Heart right ventricle (tissue), 16 donors: ENCODE data around the gene CYP39A1. TPM values are rescaled to one million over a fixed set of nuclear protein-coding genes. Genes with fewer than 3 reads are reported as not detected.

Source experiments
- ATAC-seq, 8 donors: fragments of 200-7000 bp; cut with Tn5 transposase; one replicate each; pipeline ENCODE4 v1.9.1; 2020; ENCODE audit warnings: mild to moderate bottlenecking in 8 of 8, moderate library complexity in 8 of 8, moderate number of reproducible peaks in 1 of 8
- DNase-seq, 2 donors: peaks; one replicate each; pipeline ENCODE4 v3.0.0-alpha.2; 2020
- H3K27ac ChIP-seq, 10 donors: fragments of 200-600 bp; sonication (generic) in 2 of 10; one replicate each; pipeline versions ENCODE4 v1.5.0 to v1.8.0; 2020 to 2022; ENCODE audit warnings: mild to moderate bottlenecking in 3 of 10
- H3K27me3 ChIP-seq, 7 donors: fragments of 200-600 bp; one replicate each; pipeline ENCODE4 v1.8.0; 2021 to 2022; ENCODE audit warnings: mild to moderate bottlenecking in 2 of 7
- H3K36me3 ChIP-seq, 9 donors: fragments of 200-600 bp; sonication (generic) in 1 of 9; one replicate each; pipeline versions ENCODE4 v1.5.0 to v1.8.0; 2020 to 2022; ENCODE audit warnings: mild to moderate bottlenecking in 2 of 9
- H3K4me1 ChIP-seq, 9 donors: fragments of 200-600 bp; sonication (generic) in 1 of 9; one replicate each; pipeline versions ENCODE4 v1.5.0 to v1.8.0; 2020 to 2022; ENCODE audit warnings: mild to moderate bottlenecking in 4 of 9
- H3K4me3 ChIP-seq, 10 donors: fragments of 200-600 bp; sonication (generic) in 2 of 10; one replicate each; pipeline versions ENCODE4 v1.5.0 to v1.8.0; 2020 to 2022; ENCODE audit warnings: mild to moderate bottlenecking in 7 of 10, moderate library complexity in 2 of 10
- H3K9me3 ChIP-seq, 11 donors: fragments of 200-600 bp in 10 of 11; sonication (generic) in 2 of 11; one replicate each; pipeline versions ENCODE4 v1.5.0 to v1.8.0; 2013 to 2022; ENCODE audit warnings: mild to moderate bottlenecking in 2 of 11, control low read depth in 1 of 11, moderate library complexity in 1 of 11
- WGBS, 2 donors: extraction: QIAGEN DNeasy Blood & Tissue Kit; methylation state at CpG; one replicate each; pipeline ENCODE4 v1.1.7; 2013; ENCODE audit warnings: inconsistent platforms in 1 of 2; 5-methylcytosine and 5-hydroxymethylcytosine counted together
- intact Hi-C, 10 donors: fragments of 100-400 bp; cut with DNase I; formaldehyde crosslinking; loops; one replicate each; pipeline versions ENCODE4 v1.11.1 to v1.14.2; 2022
- polyA plus RNA-seq, 2 donors: library from polyadenylated mRNA; stranded (reverse); fragments of 200-250 nt; gene quantifications; one replicate each; pipeline ENCODE4 v1.2.3, GENCODE V29; 2013
- total RNA-seq, 10 donors: library from RNA; stranded (reverse); fragmentation: NEBNext Ultra II Directional in 3 of 10; extraction: Animal tissue kit (Norgen Biotek cat#: 25700) in 3 of 10; gene quantifications; one replicate each; pipeline versions ENCODE4 v1.2.1 to v1.2.4, GENCODE V29; 2021 to 2023
- TF ChIP-seq, protein P1 (sequence below), 9 donors: fragments of 200-600 bp; sonication (generic) in 2 of 9; IDR thresholded peaks; one replicate each; pipeline versions ENCODE4 v1.5.0 to v1.8.0; 2021 to 2022; ENCODE audit warnings: antibody characterized with exemption in 9 of 9, mild to moderate bottlenecking in 5 of 9, moderate library complexity in 1 of 9
- donor health status: Arrhythmogenic right ventricular cardiomyopathy.
- donor health status: ischemic (EF 13 %, LVEDD 7.1; RV severe dilation, severe dysfunction).
- donor health status: healthy with polysubstance abuse.
- donor health status: DM: no; HTN: yes; CAD: no.
- donor health status: DM: no; HTN: no; CAD: no.
- donor health status: ischemic (EF 25% LVEDD 6.9; RV normal size, moderate dysfunction).
- donor health status: ischemic (EF 25% LVEDD 5.7; RV mildly dilated, moderate dysfunction).
- donor health status: healthy.
- donor health status: DM: yes; HTN: yes; CAD: no.
- donor health status: Ischemic cardiomyopathy.
- donor health status: ischemic (EF 35%, LVEDD 5.7; RV mildly dilated, moderate dysfunction).
- donor health status: nonischemic (EF 11% LVEDD 7.7; RV severe dilation, severe dysfunction).
- donor health status: DM: yes; HTN: yes; CAD: no.
- donor health status: PGD.
- donor health status: ischemic (EF 29% LVEDD 5.4; RV normal size, mild dysfunction).
- donor health status: nonischemic (EF 23%, LVEDD 6.1; RV moderate dilation, normal function).

Gene CYP39A1
- total and polyA plus RNA-seq, 12 donors = 2.9 to 7.5 (median 4.5) TPM

DNA sequence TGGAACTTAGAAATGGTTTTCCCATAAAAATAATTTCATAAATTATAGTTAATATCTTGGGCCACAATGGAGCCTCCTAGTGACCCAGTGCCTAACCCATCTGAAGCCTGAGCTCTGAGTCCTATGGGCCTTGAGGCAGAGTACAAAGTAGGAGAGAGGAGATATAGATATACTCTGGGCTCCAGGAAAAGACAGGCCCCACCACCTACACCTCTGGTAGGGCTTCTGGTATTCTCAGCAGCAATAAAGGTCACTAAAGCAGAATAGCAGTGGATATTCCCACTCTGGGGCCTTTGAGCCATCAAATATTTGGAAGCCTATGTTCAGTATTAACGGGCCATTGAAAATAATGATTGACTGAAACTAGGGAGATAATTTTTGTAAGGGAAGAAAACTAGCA lies 24.1 kb downstream of the CYP39A1 start:
- Histone ChIP-seq H3K4me1 (peaks cover 0 to 18% (median 8%) of the 10 kb centered on the region in 9 donors), H3K4me3 (no peak overlapping the region), H3K9me3 (no peaks in the 10 kb centered on the region), H3K27me3 (no peaks in the 10 kb centered on the region), H3K27ac (peak overlapping the region in 2 of 10 donors; percentile 4 to 17), H3K36me3 (peaks cover 0 to 4% (median 0%) of the 10 kb centered on the region in 9 donors)
- ATAC-seq (peak in 6 of 8 donors; percentile 51 to 83 (median 65)), DNase-seq (no peak)
- intact Hi-C loops = loop anchor here in 9 of 10 donors (5.0 to 10.0 kb wide), 8 partner anchors 134 to 1259 kb away; partner anchors contain the start of gene RCAN2 (in 5 of the 9)
- TF ChIP-seq, protein P1, sequence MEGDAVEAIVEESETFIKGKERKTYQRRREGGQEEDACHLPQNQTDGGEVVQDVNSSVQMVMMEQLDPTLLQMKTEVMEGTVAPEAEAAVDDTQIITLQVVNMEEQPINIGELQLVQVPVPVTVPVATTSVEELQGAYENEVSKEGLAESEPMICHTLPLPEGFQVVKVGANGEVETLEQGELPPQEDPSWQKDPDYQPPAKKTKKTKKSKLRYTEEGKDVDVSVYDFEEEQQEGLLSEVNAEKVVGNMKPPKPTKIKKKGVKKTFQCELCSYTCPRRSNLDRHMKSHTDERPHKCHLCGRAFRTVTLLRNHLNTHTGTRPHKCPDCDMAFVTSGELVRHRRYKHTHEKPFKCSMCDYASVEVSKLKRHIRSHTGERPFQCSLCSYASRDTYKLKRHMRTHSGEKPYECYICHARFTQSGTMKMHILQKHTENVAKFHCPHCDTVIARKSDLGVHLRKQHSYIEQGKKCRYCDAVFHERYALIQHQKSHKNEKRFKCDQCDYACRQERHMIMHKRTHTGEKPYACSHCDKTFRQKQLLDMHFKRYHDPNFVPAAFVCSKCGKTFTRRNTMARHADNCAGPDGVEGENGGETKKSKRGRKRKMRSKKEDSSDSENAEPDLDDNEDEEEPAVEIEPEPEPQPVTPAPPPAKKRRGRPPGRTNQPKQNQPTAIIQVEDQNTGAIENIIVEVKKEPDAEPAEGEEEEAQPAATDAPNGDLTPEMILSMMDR (IDR thresholded peaks at IDR 0.05) = no peak
- 48 to 54% methylated on average over 1 of the region's 1 CpG for WGBS, 2 donors

DNA sequence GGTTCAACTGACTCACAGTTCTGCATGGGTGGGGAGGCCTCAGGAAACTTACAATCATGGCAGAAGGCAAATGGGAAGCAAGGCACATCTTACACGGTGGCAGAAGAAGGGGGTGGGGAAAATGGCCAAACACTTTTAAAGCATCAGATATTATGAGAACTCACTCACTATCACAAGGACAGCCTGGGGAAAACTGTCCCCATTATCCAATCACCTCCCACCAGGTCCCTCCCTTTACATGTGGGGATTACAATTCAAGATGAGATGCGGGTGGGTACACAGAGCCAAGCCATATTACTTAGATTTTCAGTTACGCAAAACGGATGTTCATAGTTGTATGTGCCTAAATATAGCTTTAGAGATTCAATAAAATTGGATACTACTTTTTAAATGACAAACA lies 25.6 kb downstream of the CYP39A1 start:
- TF ChIP-seq, protein P1 (IDR thresholded peaks at IDR 0.05) = no peak
- H3K36me3 ChIP-seq = peaks cover 0 to 9% (median 0%) of the 10 kb centered on the region in 9 donors
- H3K9me3 ChIP-seq = peaks cover 0 to 5% (median 0%) of the 10 kb centered on the region in 11 donors
- ATAC-seq (peak in 1 of 8 donors; percentile 35), DNase-seq (no peak)
- no peak overlapping the region for H3K4me3 ChIP-seq
- 87 to 89% methylated on average over 4 of the region's 4 CpGs for WGBS, 2 donors
- H3K4me1 ChIP-seq = peaks cover 0 to 18% (median 8%) of the 10 kb centered on the region in 9 donors
- no peaks in the 10 kb centered on the region for H3K27me3 ChIP-seq
- H3K27ac ChIP-seq = no peak overlapping the region
- intact Hi-C loops = loop anchor here (1.0 to 10.0 kb wide), 10 partner anchors 132 to 1260 kb away; partner anchors contain the start of gene RCAN2 (in 5 of the 10)

DNA sequence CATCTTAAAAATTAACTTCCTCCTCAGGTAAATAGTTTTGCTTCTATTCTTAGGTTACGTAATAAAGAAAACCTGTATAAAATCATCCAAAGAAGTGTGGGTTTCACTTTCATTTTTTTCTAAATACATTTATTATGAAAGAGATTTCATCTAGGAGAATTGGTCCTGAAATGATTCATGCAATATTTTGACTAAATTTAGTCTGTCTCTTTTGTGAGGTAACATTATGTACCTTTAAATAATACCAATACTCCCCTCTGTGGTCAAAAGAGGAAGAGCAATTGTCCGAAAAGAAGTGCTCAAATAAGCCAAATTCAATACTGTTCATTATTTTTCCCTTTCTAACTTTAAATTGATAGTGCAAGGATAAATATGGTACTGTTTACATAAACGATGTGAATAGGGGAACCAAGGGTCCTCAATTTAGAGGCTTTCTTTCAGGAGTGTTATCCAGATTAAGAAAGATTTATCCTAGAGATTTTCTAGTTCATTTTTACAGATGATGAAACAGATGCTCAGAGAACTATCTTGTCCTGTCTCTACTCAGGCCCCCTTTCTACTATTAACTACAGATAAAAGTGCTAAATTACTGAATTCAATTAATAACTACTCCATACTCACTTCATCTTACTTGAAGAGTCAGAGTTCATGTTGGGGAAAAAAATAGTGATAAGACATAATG lies 26.2 kb downstream of the CYP39A1 start:
- WGBS, 2 donors = 28 to 40% methylated on average over 3 of the region's 3 CpGs
- intact Hi-C loops = loop anchor here (1.0 to 10.0 kb wide), 10 partner anchors 132 to 1261 kb away; partner anchors contain the start of gene RCAN2 (in 5 of the 10)
- peak in 1 of 2 donors; percentile 23 for DNase-seq
- TF ChIP-seq, protein P1 (IDR thresholded peaks at IDR 0.05) = peak; percentile 24 to 83 (median 65)
- Histone ChIP-seq H3K4me1 (peaks cover 0 to 18% (median 8%) of the 10 kb centered on the region in 9 donors), H3K27ac (peak overlapping the region in 1 of 10 donors; percentile 1), H3K27me3 (no peaks in the 10 kb centered on the region), H3K36me3 (peaks cover 0 to 9% (median 0%) of the 10 kb centered on the region in 9 donors), H3K9me3 (peaks cover 0 to 11% (median 0%) of the 10 kb centered on the region in 11 donors), H3K4me3 (no peak overlapping the region)
- ATAC-seq = peak in 4 of 8 donors; percentile 43 to 69 (median 56)

DNA sequence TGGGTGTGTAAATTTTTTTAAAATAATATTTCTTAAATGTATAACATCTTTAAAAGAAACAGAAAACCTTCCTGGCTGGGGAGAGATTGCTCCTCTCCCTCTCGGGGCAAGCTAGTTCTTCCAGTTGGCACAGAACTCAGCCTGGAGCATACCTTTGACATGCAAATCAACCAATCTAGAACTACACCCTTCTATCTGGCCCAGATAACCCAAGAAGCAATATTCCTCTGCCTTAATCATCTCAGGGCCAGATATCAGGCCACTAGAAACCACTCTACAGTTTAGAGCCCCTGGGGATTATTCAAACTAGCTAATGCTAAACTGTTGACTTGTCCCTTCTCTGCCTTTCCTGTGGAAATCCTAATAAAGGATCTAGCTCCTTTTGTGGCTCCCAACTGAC lies 33.9 kb downstream of the CYP39A1 start:
- Histone ChIP-seq H3K27ac (no peak overlapping the region), H3K4me3 (no peak overlapping the region), H3K27me3 (no peaks in the 10 kb centered on the region), H3K36me3 (peaks cover 0 to 9% (median 0%) of the 10 kb centered on the region in 9 donors), H3K9me3 (peaks cover 0 to 13% (median 0%) of the 10 kb centered on the region in 11 donors), H3K4me1 (no peaks in the 10 kb centered on the region)
- no peak for ATAC-seq
- intact Hi-C loops = loop anchor here in 3 of 10 donors (5.0 to 10.0 kb wide), 3 partner anchors 114 to 521 kb away; partner anchors contain the start of gene RCAN2 (in 1 of the 3)
- TF ChIP-seq, protein P1 (IDR thresholded peaks at IDR 0.05) = no peak
- no peak for DNase-seq
- 92 to 96% methylated on average over 1 of the region's 1 CpG for WGBS, 2 donors
